ENCODE measurements around the gene DGAT2.

DGAT2 gene

DNA sequence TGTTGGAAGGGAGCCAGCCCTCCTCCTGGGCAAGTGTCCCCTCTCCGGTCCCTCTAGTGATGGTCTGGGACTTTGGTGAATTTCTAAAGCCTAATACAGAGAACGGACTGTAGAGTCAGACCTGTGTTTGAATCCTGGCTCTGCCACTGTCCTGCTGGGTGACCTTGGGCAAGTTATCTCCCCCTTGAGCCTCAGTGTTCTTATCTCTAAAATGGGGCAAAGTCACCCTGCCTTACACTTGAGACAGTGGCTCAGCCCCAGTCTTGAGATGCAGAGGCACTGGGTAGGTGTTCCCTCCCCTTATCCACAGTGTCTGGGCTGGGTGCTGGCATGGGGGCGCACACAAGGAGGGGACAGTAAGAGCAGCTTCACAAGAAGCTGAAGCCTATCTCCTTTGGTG is 20.9 kb downstream of the DGAT2 start:
- Histone ChIP-seq H3K36me3 (ENCODE audit: control insufficient read depth in 1 of 2, insufficient read depth in 2 of 2, low read length in 2 of 2) (no peaks in the 10 kb centered on the region), H3K4ac (ENCODE audit: low read depth, low read length) (no peak overlapping the region), H2BK5ac (ENCODE audit: low read depth, low read length, poor library complexity) (no peak overlapping the region), H3K18ac (ENCODE audit: low read length) (no peak overlapping the region), H3K79me2 (ENCODE audit: control insufficient read depth, insufficient read depth, low read length, poor library complexity) (no peaks in the 10 kb centered on the region), H3K27ac (ENCODE audit: low read depth, low read length) (no peak overlapping the region), H3K9me3 (ENCODE audit: insufficient read depth, low read depth, low read length) (no peaks in the 10 kb centered on the region), H2AK5ac (ENCODE audit: low read length) (no peak overlapping the region), H3K4me2 (ENCODE audit: low read length) (no peak overlapping the region), H3K27me3 (ENCODE audit: insufficient read depth, low read length) (no peaks in the 10 kb centered on the region), H3K23ac (ENCODE audit: low read length) (no peak overlapping the region), H2BK12ac (ENCODE audit: low read length) (no peak overlapping the region), H3K9ac (ENCODE audit: low read length) (no peak overlapping the region), H3K14ac (ENCODE audit: low read length) (no peak overlapping the region), H3K4me1 (ENCODE audit: control insufficient read depth in 1 of 2, insufficient read depth in 2 of 2, low read length in 2 of 2) (no peaks in the 10 kb centered on the region), H3K79me1 (ENCODE audit: low read length) (no peaks in the 10 kb centered on the region), H2AFZ (ENCODE audit: insufficient read depth, low read length, poor library complexity) (no peak overlapping the region), H4K12ac (ENCODE audit: low read depth, low read length) (no peak overlapping the region), H2BK120ac (ENCODE audit: insufficient read depth, low read length, poor library complexity) (no peak overlapping the region), H4K91ac (ENCODE audit: low read depth, low read length) (no peak overlapping the region), H4K8ac (ENCODE audit: low read depth, low read length) (no peak overlapping the region), H3K4me3 (ENCODE audit: low read depth, low read length) (no peak overlapping the region)
- no CpG with 5 or more reads among the region's 3 CpGs for WGBS (ENCODE audit: extremely low coverage, insufficient coverage, insufficient read length)
- DNase-seq = no peak

DNA sequence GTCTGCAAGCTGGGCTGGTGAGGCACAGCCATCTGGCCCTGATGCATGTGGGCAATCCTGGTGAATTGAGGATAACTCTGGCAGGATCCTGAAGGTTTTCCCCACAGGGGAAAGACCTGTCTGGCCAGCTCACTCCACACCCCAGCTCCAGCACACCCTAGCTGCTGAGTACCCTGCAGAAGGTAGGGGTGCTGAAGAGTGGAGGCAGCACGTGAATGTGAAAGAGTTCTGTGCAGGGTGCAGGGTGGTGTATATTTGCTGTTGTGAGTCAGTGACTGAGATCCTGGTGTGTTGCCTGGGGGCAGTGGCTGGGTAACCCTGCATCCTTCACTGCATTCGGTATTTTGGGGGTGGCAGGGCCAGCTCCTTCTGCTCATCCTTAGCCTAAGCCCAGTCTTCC is 22.4 kb downstream of the DGAT2 start:
- no peak overlapping the region for H4K91ac ChIP-seq (ENCODE audit: low read depth, low read length)
- H3K27ac ChIP-seq (ENCODE audit: low read depth, low read length) = no peak overlapping the region
- WGBS (ENCODE audit: extremely low coverage, insufficient coverage, insufficient read length) = no CpG with 5 or more reads among the region's 2 CpGs
- no peak overlapping the region for H2AFZ ChIP-seq (ENCODE audit: insufficient read depth, low read length, poor library complexity)
- H3K4me2 ChIP-seq (ENCODE audit: low read length) = no peak overlapping the region
- no peak overlapping the region for H4K8ac ChIP-seq (ENCODE audit: low read depth, low read length)
- H2BK5ac ChIP-seq (ENCODE audit: low read depth, low read length, poor library complexity) = no peak overlapping the region
- no peak overlapping the region for H3K14ac ChIP-seq (ENCODE audit: low read length)
- H3K23ac ChIP-seq (ENCODE audit: low read length) = no peak overlapping the region
- no peak overlapping the region for H4K12ac ChIP-seq (ENCODE audit: low read depth, low read length)
- H3K4me1 ChIP-seq (ENCODE audit: control insufficient read depth in 1 of 2, insufficient read depth in 2 of 2, low read length in 2 of 2) = no peaks in the 10 kb centered on the region
- no peak overlapping the region for H3K18ac ChIP-seq (ENCODE audit: low read length)
- H3K4me3 ChIP-seq (ENCODE audit: low read depth, low read length) = no peak overlapping the region
- H2BK12ac ChIP-seq (ENCODE audit: low read length) = no peak overlapping the region
- H2AK5ac ChIP-seq (ENCODE audit: low read length) = no peak overlapping the region
- H3K27me3 ChIP-seq (ENCODE audit: insufficient read depth, low read length) = no peaks in the 10 kb centered on the region
- no peaks in the 10 kb centered on the region for H3K36me3 ChIP-seq (ENCODE audit: control insufficient read depth in 1 of 2, insufficient read depth in 2 of 2, low read length in 2 of 2)
- no peaks in the 10 kb centered on the region for H3K79me2 ChIP-seq (ENCODE audit: control insufficient read depth, insufficient read depth, low read length, poor library complexity)
- no peak overlapping the region for H3K4ac ChIP-seq (ENCODE audit: low read depth, low read length)
- no peak overlapping the region for H3K9ac ChIP-seq (ENCODE audit: low read length)
- H3K9me3 ChIP-seq (ENCODE audit: insufficient read depth, low read depth, low read length) = no peaks in the 10 kb centered on the region
- H3K79me1 ChIP-seq (ENCODE audit: low read length) = no peaks in the 10 kb centered on the region
- H2BK120ac ChIP-seq (ENCODE audit: insufficient read depth, low read length, poor library complexity) = no peak overlapping the region
- DNase-seq = no peak

DNA sequence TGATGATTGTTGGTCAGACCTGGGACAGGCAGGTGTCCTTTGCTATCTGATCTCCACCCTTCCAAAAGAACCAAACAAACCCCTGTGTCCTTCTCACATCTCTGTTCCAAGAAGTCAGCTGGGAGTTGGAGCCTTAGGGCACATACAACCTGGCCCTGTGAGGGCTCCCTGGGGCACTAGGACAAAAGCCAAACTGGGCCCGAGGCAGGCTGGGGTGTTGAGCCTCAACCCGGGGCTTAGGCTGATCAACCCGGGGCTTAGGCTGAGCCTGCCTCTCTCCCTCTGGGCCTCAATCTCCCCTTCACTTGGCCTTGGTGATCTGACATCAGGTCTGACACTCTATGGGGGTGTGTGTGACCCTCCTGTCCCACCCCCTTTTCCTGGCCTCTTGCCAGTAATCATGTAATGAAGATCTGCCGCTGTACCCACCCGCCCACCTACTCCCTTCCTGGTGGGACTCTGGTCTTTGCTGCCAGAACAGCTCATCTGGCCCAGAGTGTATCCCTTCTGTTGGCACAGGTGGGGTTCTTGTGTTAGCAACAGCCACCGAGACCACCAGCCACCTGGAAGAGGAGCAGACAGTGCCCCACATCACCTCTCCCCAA is 23.7 kb downstream of the DGAT2 start:
- DNase-seq = no peak
- WGBS (ENCODE audit: extremely low coverage, insufficient coverage, insufficient read length) = no CpG with 5 or more reads among the region's 6 CpGs
- Histone ChIP-seq H3K4me2 (ENCODE audit: low read length) (no peak overlapping the region), H3K79me1 (ENCODE audit: low read length) (no peaks in the 10 kb centered on the region), H3K4ac (ENCODE audit: low read depth, low read length) (no peak overlapping the region), H3K9ac (ENCODE audit: low read length) (no peak overlapping the region), H3K18ac (ENCODE audit: low read length) (no peak overlapping the region), H4K8ac (ENCODE audit: low read depth, low read length) (no peak overlapping the region), H2BK5ac (ENCODE audit: low read depth, low read length, poor library complexity) (no peak overlapping the region), H3K9me3 (ENCODE audit: insufficient read depth, low read depth, low read length) (no peaks in the 10 kb centered on the region), H3K23ac (ENCODE audit: low read length) (no peak overlapping the region), H2BK12ac (ENCODE audit: low read length) (no peak overlapping the region), H2AFZ (ENCODE audit: insufficient read depth, low read length, poor library complexity) (no peak overlapping the region), H4K12ac (ENCODE audit: low read depth, low read length) (no peak overlapping the region), H2BK120ac (ENCODE audit: insufficient read depth, low read length, poor library complexity) (no peak overlapping the region), H3K27me3 (ENCODE audit: insufficient read depth, low read length) (no peaks in the 10 kb centered on the region), H4K91ac (ENCODE audit: low read depth, low read length) (no peak overlapping the region), H2AK5ac (ENCODE audit: low read length) (no peak overlapping the region), H3K4me3 (ENCODE audit: low read depth, low read length) (no peak overlapping the region), H3K36me3 (ENCODE audit: control insufficient read depth in 1 of 2, insufficient read depth in 2 of 2, low read length in 2 of 2) (no peaks in the 10 kb centered on the region), H3K27ac (ENCODE audit: low read depth, low read length) (no peak overlapping the region), H3K14ac (ENCODE audit: low read length) (no peak overlapping the region), H3K79me2 (ENCODE audit: control insufficient read depth, insufficient read depth, low read length, poor library complexity) (no peaks in the 10 kb centered on the region), H3K4me1 (ENCODE audit: control insufficient read depth in 1 of 2, insufficient read depth in 2 of 2, low read length in 2 of 2) (peaks cover 0 to under 1% of the 10 kb centered on the region in 2 experiments)

DNA sequence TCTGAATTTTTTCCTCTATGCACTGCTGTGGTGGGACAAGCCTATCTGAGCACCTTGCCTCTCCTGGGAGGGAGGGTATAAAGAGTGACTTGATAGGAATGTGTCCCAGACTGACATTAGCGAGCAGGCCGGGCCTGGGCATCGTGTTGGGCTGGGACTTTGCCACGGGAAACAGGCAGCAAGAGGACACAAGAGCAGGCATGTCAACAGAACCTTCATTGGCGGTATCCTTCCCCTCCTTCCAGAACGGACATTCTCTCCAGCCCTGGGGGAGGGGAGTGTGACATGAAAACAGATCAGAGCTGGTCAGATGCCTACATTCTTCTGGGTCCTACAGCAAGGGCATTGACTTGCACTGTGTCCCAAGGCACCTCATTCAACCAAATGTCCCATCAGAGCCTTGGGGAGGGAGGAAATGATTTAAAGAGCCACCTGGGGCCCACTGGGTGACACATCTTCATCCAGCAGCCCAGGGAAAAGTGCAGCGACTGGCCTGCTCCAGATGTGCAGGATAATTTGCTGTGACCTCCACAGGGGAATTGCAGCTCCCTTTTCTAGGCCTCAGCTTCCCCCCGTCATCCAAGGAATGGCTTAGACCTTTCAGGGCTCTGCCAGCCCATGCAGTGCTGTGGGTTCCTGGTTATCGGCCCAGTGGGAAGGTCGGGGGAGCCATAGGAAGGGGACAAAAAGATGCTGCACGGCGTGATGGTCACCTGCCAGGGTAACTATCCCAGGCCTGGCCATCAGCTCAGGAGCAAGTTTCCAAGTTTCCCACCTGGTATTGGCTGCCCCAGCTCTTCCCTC is 24.6 kb downstream of the DGAT2 start:
- Histone ChIP-seq H2AK5ac (ENCODE audit: low read length) (no peak overlapping the region), H3K36me3 (ENCODE audit: control insufficient read depth in 1 of 2, insufficient read depth in 2 of 2, low read length in 2 of 2) (no peaks in the 10 kb centered on the region), H3K4ac (ENCODE audit: low read depth, low read length) (no peak overlapping the region), H4K8ac (ENCODE audit: low read depth, low read length) (no peak overlapping the region), H3K4me3 (ENCODE audit: low read depth, low read length) (no peak overlapping the region), H2BK5ac (ENCODE audit: low read depth, low read length, poor library complexity) (no peak overlapping the region), H3K14ac (ENCODE audit: low read length) (no peak overlapping the region), H3K79me1 (ENCODE audit: low read length) (no peaks in the 10 kb centered on the region), H4K91ac (ENCODE audit: low read depth, low read length) (no peak overlapping the region), H2AFZ (ENCODE audit: insufficient read depth, low read length, poor library complexity) (no peak overlapping the region), H3K23ac (ENCODE audit: low read length) (peak overlapping the region; percentile 7), H3K27ac (ENCODE audit: low read depth, low read length) (no peak overlapping the region), H4K12ac (ENCODE audit: low read depth, low read length) (no peak overlapping the region), H3K9me3 (ENCODE audit: insufficient read depth, low read depth, low read length) (no peaks in the 10 kb centered on the region), H3K18ac (ENCODE audit: low read length) (no peak overlapping the region), H3K4me1 (ENCODE audit: control insufficient read depth in 1 of 2, insufficient read depth in 2 of 2, low read length in 2 of 2) (peaks cover 6 to 8% of the 10 kb centered on the region in 2 experiments), H2BK120ac (ENCODE audit: insufficient read depth, low read length, poor library complexity) (no peak overlapping the region), H3K9ac (ENCODE audit: low read length) (no peak overlapping the region), H2BK12ac (ENCODE audit: low read length) (no peak overlapping the region), H3K27me3 (ENCODE audit: insufficient read depth, low read length) (no peaks in the 10 kb centered on the region), H3K4me2 (ENCODE audit: low read length) (no peak overlapping the region), H3K79me2 (ENCODE audit: control insufficient read depth, insufficient read depth, low read length, poor library complexity) (no peaks in the 10 kb centered on the region)
- no peak for DNase-seq
- no CpG with 5 or more reads among the region's 12 CpGs for WGBS (ENCODE audit: extremely low coverage, insufficient coverage, insufficient read length)
